B cell (primary cell): ENCODE data around the gene SNX14. TPM values are rescaled to one million over a fixed set of nuclear protein-coding genes. Genes with fewer than 3 reads are reported as not detected.

Experiments used
- ATAC-seq: fragments of 200-7000 bp; cut with Tn5 transposase; one replicate; pipeline ENCODE4 v1.10.0; 2021; ENCODE audit warnings: low read depth, mild to moderate bottlenecking, moderate number of reproducible peaks, moderate library complexity
- CTCF ChIA-PET: fragments of 350-600 bp; sonication (Branson Sonifier 250); formaldehyde crosslinking; loops from one replicate; lab custom pipeline; 2021; ENCODE audit warnings: antibody characterized with exemption, inconsistent platforms; lab: Charles Lee
- POLR2A ChIA-PET: fragments of 350-600 bp; sonication (Branson Sonifier 250); formaldehyde crosslinking; loops from one replicate; lab custom pipeline; 2021; ENCODE audit warnings: antibody characterized with exemption; lab: Charles Lee
- DNase-seq: peaks from one replicate; pipeline ENCODE4 v3.0.0; 2013
- H2AFZ ChIP-seq: 2 replicates; pipeline ENCODE4 v1.6.1; 2012; ENCODE audit warnings: mild to moderate bottlenecking, low read depth, low read length; ENCODE audit not compliant: insufficient read depth, poor library complexity, severe bottlenecking
- H3K27ac ChIP-seq, 2 donors: 1 replicate in 1 of 2; 2 replicates in 1 of 2; pipeline ENCODE4 v1.5.1; 2012 to 2013; ENCODE audit warnings: low read length in 2 of 2, mild to moderate bottlenecking in 2 of 2, moderate library complexity in 1 of 2
- H3K27me3 ChIP-seq, 4 experiments: fragments of 200-600 bp in 1 of 4; sonication (generic) in 1 of 4; replicated peaks in 1 of 4; 1 replicate in 2 of 4; 2 replicates in 2 of 4; pipeline versions ENCODE4 v1.6.1 to v1.7.0; 2013 to 2016; ENCODE audit warnings: low read length in 3 of 4, mild to moderate bottlenecking in 2 of 4, mixed read lengths in 1 of 4, moderate library complexity in 1 of 4; ENCODE audit not compliant: insufficient read depth in 4 of 4, control insufficient read depth in 3 of 4; ENCODE audit errors: control extremely low read depth in 1 of 4
- H3K36me3 ChIP-seq, 2 experiments: replicated peaks in 1 of 2; 1 replicate in 1 of 2; 2 replicates in 1 of 2; pipeline versions ENCODE4 v1.6.1 to v1.7.1; 2013; ENCODE audit warnings: low read length in 1 of 2; ENCODE audit not compliant: insufficient read depth in 2 of 2, control insufficient read depth in 1 of 2; ENCODE audit errors: control extremely low read depth in 1 of 2, extremely low read depth in 1 of 2
- H3K4me1 ChIP-seq, 2 donors: fragments of 200-600 bp in 1 of 2; sonication (generic) in 1 of 2; 1 replicate in 1 of 2; 2 replicates in 1 of 2; pipeline versions ENCODE4 v1.5.1 to v1.6.1; 2013 to 2017; ENCODE audit warnings: low read length in 2 of 2; ENCODE audit not compliant: control insufficient read depth in 2 of 2, insufficient read depth in 2 of 2
- H3K4me2 ChIP-seq: replicated peaks from 2 replicates; pipeline ENCODE3; 2012; ENCODE audit warnings: mild to moderate bottlenecking, low read depth, low read length; ENCODE audit not compliant: poor library complexity, severe bottlenecking
- H3K4me3 ChIP-seq, 5 experiments: fragments of 200-600 bp in 1 of 5; sonication (generic) in 1 of 5; 1 replicate in 3 of 5; 2 replicates in 2 of 5; pipeline versions ENCODE4 v1.5.1 to v1.7.0; 2011 to 2016; ENCODE audit warnings: low read length in 4 of 5, mild to moderate bottlenecking in 4 of 5, low read depth in 2 of 5, control low read depth in 1 of 5, moderate library complexity in 1 of 5; ENCODE audit not compliant: insufficient read depth in 1 of 5; ENCODE audit errors: control extremely low read depth in 1 of 5, extremely low read depth in 1 of 5
- H3K79me2 ChIP-seq: fragments of 200-600 bp; sonication (generic); one replicate; pipeline ENCODE4 v1.6.0; 2016; ENCODE audit warnings: low read length; ENCODE audit not compliant: control insufficient read depth, insufficient read depth
- H3K9ac ChIP-seq: fragments of 200-600 bp; sonication (generic); 2 replicates; pipeline ENCODE4 v1.6.1; 2017; ENCODE audit warnings: mild to moderate bottlenecking, low read length, moderate library complexity
- H3K9me3 ChIP-seq, 3 donors: one replicate each; pipeline versions ENCODE4 v1.6.1 to v1.7.1; 2013; ENCODE audit warnings: low read length in 2 of 3; ENCODE audit not compliant: control insufficient read depth in 2 of 3, insufficient read depth in 1 of 3; ENCODE audit errors: control extremely low read depth in 1 of 3
- H4K20me1 ChIP-seq: 2 replicates; pipeline ENCODE4 v1.6.0; 2012; ENCODE audit warnings: mild to moderate bottlenecking, low read length; ENCODE audit not compliant: insufficient read depth, control insufficient read depth, poor library complexity, severe bottlenecking
- H3K27ac Mint-ChIP-seq: one replicate; pipeline ENCODE4 v1.8.0; 2021; ENCODE audit warnings: mixed read lengths
- H3K27me3 Mint-ChIP-seq: one replicate; pipeline ENCODE4 v1.8.0; 2021; ENCODE audit warnings: mixed read lengths
- H3K4me1 Mint-ChIP-seq: one replicate; pipeline ENCODE4 v1.8.0; 2021; ENCODE audit warnings: mixed read lengths
- H3K4me3 Mint-ChIP-seq: one replicate; pipeline ENCODE4 v1.8.0; 2021; ENCODE audit warnings: mixed read lengths
- H3K9me3 Mint-ChIP-seq: one replicate; pipeline ENCODE4 v1.8.0; 2022; ENCODE audit warnings: mixed read lengths; ENCODE audit not compliant: insufficient read depth
- CTCF ChIP-seq: fragments of 200-600 bp; IDR thresholded peaks from one replicate; pipeline ENCODE4 v1.8.0; 2022; ENCODE audit warnings: antibody characterized with exemption, mild to moderate bottlenecking
- EZH2 ChIP-seq: IDR thresholded peaks from 2 replicates; pipeline ENCODE4 v1.6.1; 2012; ENCODE audit warnings: borderline replicate concordance, low read depth, mild to moderate bottlenecking, moderate library complexity, low read length; ENCODE audit not compliant: insufficient read depth, poor library complexity, severe bottlenecking
- WGBS: methylation state at CpG from one replicate; pipeline ENCODE4 v1.1.5; 2013; ENCODE audit warnings: missing lambda C conversion rate; ENCODE audit not compliant: insufficient coverage; 5-methylcytosine and 5-hydroxymethylcytosine counted together
- intact Hi-C: fragments of 100-400 bp; cut with micrococcal nuclease; formaldehyde crosslinking; loops from one replicate; pipeline ENCODE4 v1.10.0; 2022
- polyA plus RNA-seq: library from polyadenylated mRNA; depleted of rRNA; stranded (reverse); fragments of >200 nt; gene quantifications from 2 replicates; pipeline ENCODE4 v1.2.3, GENCODE V29; 2012
- total RNA-seq, 2 donors: library from RNA; stranded (reverse); fragments of 120-200 nt in 1 of 2; gene quantifications; 1 replicate in 1 of 2; 2 replicates in 1 of 2; pipeline versions ENCODE4 v1.2.3 to v1.2.4, GENCODE V29; 2013 to 2022

Gene SNX14
- total and polyA plus RNA-seq, 2 donors (not counting 1 experiment from before 2014, with no cell fraction given): 36.9 to 80.0 TPM

- H3K27me3 Mint-ChIP-seq: no peaks in the 10 kb centered on the region
- intact Hi-C loops: loop anchor here (1.0 kb wide), 3 partner anchors 35 to 193 kb away; partner anchors contain the start of genes NT5E and SNX14
- under 1% methylated on average over 55 of the region's 76 CpGs for WGBS
- no peaks in the 10 kb centered on the region for H3K9me3 Mint-ChIP-seq
- Histone ChIP-seq H3K9ac (peak within 1 kb of the TSS; percentile 96), H2AFZ (peak within 1 kb of the TSS; percentile 90), H3K4me3 (peak within 1 kb of the TSS; percentile 79 to 100 (median 82)), H3K79me2 (peaks cover 47% of the 10 kb centered on the region), H3K36me3 (peaks cover 2 to 16% of the 10 kb centered on the region in 2 experiments), H3K27ac (peak within 1 kb of the TSS; percentile 97 to 98), H3K27me3 (no peaks in the 10 kb centered on the region), H4K20me1 (peaks cover 22% of the 10 kb centered on the region), H3K4me1 (peaks cover 20 to 27% of the 10 kb centered on the region in 2 donors), H3K4me2 (peak within 1 kb of the TSS; percentile 73), H3K9me3 (no peaks in the 10 kb centered on the region)
- peak within 1 kb of the TSS; percentile 92 for H3K4me3 Mint-ChIP-seq
- DNase-seq (peak; percentile 98), ATAC-seq (peak; percentile 80)
- ChIA-PET POLR2A (interaction anchor here (0.6 to 5.1 kb wide), 9 partner anchors 27 to 1783 kb away, joined by 3 to 193 read pairs (median 5); partner anchors contain the start of genes CYB5R4, NT5E and SNX14), CTCF (interaction anchor here (0.6 to 6.5 kb wide), 3 partner anchors 29 to 50 kb away, joined by 3 to 43 read pairs (median 3); no protein-coding TSS in a partner anchor)
- H3K27ac Mint-ChIP-seq: peak within 1 kb of the TSS; percentile 99
- no peak for TF ChIP-seq CTCF
- TF ChIP-seq EZH2: no peak
- peaks cover 43% of the 10 kb centered on the region for H3K4me1 Mint-ChIP-seq
Measured at GRCh38 chr6:85642774-85643536, 49.3 kb upstream of the SNX14 start, which contains the start of gene SYNCRIP. Gene SYNCRIP (minus strand): TSS chr6:85642886. CDS start chr6:85641439, 1,447 bp downstream.
